Measurements from ENCODE around the gene HLA-G. TPM values are rescaled to one million over a fixed set of nuclear protein-coding genes. Genes with fewer than 3 reads are reported as not detected.

The HLA-G gene
- total RNA-seq, 1 donor from 2014 or later = 0.38 TPM

GRCh38 chr6:29791786-29792122 is 35.9 kb upstream of the HLA-G start:
- H3K4me1 Mint-ChIP-seq (ENCODE audit: low read depth) = peaks cover 2% of the 10 kb centered on the region
- H3K36me3 Mint-ChIP-seq (ENCODE audit: insufficient read depth) = no peaks in the 10 kb centered on the region
- peak overlapping the region; percentile 56 for H3K4me3 Mint-ChIP-seq (ENCODE audit: low read depth)
- no peaks in the 10 kb centered on the region for H3K9me3 Mint-ChIP-seq (ENCODE audit: low read depth)
- peaks cover 87% of the 10 kb centered on the region for H3K27me3 Mint-ChIP-seq
- no peak overlapping the region for H3K27ac Mint-ChIP-seq
- TF ChIP-seq CTCF (IDR thresholded peaks at IDR 0.05; ENCODE audit: unreplicated experiment) = no peak
- DNase-seq (ENCODE audit: low spot score, unreplicated experiment) = no peak

GRCh38 chr6:29792123-29793035 is 35.2 kb upstream of the HLA-G start:
- Mint-ChIP-seq H3K4me3 (ENCODE audit: low read depth) (peak overlapping the region; percentile 60), H3K4me1 (ENCODE audit: low read depth) (peaks cover 2% of the 10 kb centered on the region), H3K27ac (no peak overlapping the region), H3K9me3 (ENCODE audit: low read depth) (no peaks in the 10 kb centered on the region), H3K36me3 (ENCODE audit: insufficient read depth) (no peaks in the 10 kb centered on the region), H3K27me3 (peaks cover 87% of the 10 kb centered on the region)
- DNase-seq (ENCODE audit: low spot score, unreplicated experiment) = no peak
- TF ChIP-seq CTCF (IDR thresholded peaks at IDR 0.05; ENCODE audit: unreplicated experiment) = peak; percentile 36

GRCh38 chr6:29793036-29793356 is 34.6 kb upstream of the HLA-G start:
- no peak for TF ChIP-seq CTCF (IDR thresholded peaks at IDR 0.05; ENCODE audit: unreplicated experiment)
- Mint-ChIP-seq H3K9me3 (ENCODE audit: low read depth) (no peaks in the 10 kb centered on the region), H3K27ac (no peak overlapping the region), H3K27me3 (peaks cover 87% of the 10 kb centered on the region), H3K4me3 (ENCODE audit: low read depth) (peak overlapping the region; percentile 60), H3K4me1 (ENCODE audit: low read depth) (peaks cover 2% of the 10 kb centered on the region), H3K36me3 (ENCODE audit: insufficient read depth) (no peaks in the 10 kb centered on the region)
- DNase-seq (ENCODE audit: low spot score, unreplicated experiment) = no peak

GRCh38 chr6:29793796-29794195 is 33.8 kb upstream of the HLA-G start:
- Mint-ChIP-seq H3K4me3 (ENCODE audit: low read depth) (no peak overlapping the region), H3K9me3 (ENCODE audit: low read depth) (no peaks in the 10 kb centered on the region), H3K27ac (no peak overlapping the region), H3K4me1 (ENCODE audit: low read depth) (peaks cover 2% of the 10 kb centered on the region), H3K36me3 (ENCODE audit: insufficient read depth) (no peaks in the 10 kb centered on the region), H3K27me3 (peaks cover 89% of the 10 kb centered on the region)
- no peak for TF ChIP-seq CTCF (IDR thresholded peaks at IDR 0.05; ENCODE audit: unreplicated experiment)
- DNase-seq (ENCODE audit: low spot score, unreplicated experiment) = no peak

- Mint-ChIP-seq H3K27me3 (peaks cover 69% of the 10 kb centered on the region), H3K4me1 (ENCODE audit: low read depth) (no peaks in the 10 kb centered on the region), H3K9me3 (ENCODE audit: low read depth) (no peaks in the 10 kb centered on the region), H3K36me3 (ENCODE audit: insufficient read depth) (no peaks in the 10 kb centered on the region), H3K4me3 (ENCODE audit: low read depth) (no peak overlapping the region), H3K27ac (no peak overlapping the region)
- no peak for DNase-seq (ENCODE audit: low spot score, unreplicated experiment)
- no peak for TF ChIP-seq CTCF (IDR thresholded peaks at IDR 0.05; ENCODE audit: unreplicated experiment)
These were observed 31.6 kb upstream of the HLA-G start for GRCh38 chr6:29796026-29796425.
